HG02885 (cell line): Measurements from ENCODE around the gene GALNT9.
"Not testable (repeated sequence)": the region's sequence is repeated elsewhere in the genome, so short reads cannot be mapped to it uniquely, and the experiment has no call there.

Source experiments
- ATAC-seq: cut with Tn5 transposase; IDR thresholded peaks from one replicate; pipeline ENCODE4 v1.9.1; 2021; ENCODE audit warnings: mild to moderate bottlenecking; ENCODE audit not compliant: unreplicated experiment, poor library complexity

The GALNT9 gene

DNA sequence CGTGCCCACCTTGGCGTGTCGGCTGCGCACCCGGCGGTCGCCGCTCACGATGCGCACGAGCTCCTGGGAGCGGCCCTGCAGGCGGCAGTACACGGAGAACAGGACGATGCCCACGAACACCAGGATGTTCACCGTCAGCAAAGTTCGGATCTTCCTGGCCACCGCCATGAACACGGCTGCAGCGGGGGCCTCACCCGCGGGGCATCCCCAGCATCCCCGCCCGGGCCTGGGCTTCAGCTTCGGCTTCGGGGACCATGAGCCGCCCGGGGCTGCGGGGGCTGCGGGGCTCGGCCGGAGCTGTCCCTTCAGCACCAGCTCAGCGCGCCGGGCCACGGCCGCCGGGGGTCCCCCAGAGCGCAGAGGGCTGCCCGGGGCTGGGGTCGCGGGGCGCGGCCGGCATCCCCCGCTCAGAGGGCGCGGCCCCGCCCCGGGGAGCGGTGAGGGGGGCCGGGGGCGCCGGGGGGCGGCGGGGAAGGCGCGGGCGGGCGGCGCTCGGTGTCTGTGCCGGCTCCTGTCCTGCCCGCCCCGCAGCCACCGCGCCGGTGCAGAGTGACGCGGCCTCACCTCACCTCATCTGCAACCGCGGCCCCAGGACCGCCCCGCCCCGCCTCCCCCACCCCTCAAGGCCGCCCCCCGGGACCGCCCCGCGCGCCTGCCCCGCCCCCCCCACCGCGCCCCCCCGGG lies at the start of gene GALNT9:
GALNT9 (minus strand) TSS at position 554 of the 684 bp plus-strand sequence; CDS start at position 168, 386 bp downstream.
- no peak for ATAC-seq

DNA sequence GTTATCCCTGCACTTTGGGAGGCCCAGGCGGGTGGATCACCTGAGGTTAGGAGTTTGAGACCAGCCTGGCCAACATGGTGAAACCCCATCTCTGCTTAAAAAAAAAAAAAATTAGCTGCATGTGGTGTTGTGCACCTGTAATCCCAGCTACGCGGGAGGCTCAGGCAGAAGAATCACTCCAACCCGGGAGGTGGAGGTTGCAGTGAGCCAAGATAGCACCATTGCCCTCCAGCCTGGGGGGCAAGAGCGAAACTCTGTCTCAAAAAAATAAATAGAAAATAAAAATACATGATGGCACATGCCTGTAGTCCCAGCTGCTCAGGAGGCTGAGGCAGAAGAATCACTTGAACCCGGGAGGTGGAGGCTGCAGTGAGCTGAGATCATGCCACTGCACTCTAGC lies 49.7 kb upstream of the GALNT9 start:
- ATAC-seq: not testable (repeated sequence)

DNA sequence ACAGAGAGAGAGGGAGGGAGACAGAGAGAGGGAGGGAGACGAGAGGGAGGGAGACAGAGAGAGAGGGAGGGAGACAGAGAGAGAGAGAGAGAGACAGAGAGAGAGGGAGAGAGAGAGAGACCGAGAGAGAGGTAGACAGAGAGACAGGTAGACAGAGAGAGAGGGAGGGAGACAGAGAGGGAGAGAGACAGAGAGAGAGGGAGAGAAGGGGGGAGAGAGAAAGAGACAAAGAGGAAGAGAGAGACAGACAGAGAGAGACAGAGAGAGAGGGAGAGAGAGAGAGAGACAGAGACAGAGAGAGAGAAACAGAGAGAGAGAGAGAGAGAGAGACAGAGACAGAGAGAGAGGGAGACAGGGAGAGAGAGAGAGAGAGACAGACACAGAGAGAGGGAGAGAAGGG lies 47.8 kb upstream of the GALNT9 start:
- ATAC-seq: no peak

DNA sequence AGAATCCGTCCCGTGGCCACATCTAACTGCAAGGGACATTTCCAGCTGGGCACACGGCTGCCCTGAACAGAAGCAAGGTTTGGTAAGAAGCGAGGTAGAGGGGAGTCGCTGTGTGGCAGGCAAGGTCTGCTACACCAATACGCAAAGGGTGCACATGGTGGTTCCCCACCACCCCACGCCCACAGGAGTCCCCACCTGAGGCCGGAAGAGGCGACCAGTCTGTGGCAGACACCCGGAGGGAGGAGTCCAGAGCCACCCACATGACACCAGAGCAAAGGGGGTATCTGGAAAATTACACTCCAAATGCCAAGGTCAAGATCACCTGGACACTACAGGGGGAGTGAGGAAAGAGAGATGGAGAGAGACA lies 47.1 kb upstream of the GALNT9 start:
- no peak for ATAC-seq

DNA sequence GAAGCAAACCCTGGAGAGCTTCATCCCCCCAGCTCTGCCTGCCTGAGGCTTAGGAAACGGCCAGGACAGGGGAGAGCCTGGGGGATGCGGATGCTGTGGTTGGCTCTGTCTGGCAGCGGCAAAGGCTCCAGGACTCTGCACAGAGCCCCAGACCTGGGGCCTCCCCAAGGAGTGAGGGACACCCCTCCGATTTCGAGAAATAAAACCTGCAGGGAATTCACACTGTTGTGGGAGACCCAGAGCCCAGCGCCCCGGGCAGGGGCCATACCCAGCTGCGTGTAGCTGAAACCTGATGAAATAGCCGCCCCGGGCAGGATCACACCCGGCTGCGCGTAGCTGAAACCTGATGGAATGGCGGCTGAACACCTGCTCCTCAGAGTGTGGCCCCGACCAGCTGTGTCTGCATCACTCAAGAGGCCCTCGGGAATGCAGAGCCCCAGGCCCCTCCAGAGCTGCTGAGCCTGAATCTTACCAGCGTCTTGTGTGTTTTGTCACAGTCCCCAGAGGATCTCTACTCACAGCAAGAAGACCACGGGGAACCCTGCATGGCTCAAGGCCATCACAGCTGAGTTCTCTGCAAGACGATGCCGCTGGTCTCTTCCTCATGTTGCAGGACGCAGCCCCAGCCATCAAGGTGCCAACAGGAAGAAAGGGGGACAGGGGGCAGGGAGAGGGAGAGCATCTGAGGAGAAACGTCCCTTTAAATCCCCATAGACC lies 46.5 kb upstream of the GALNT9 start:
- ATAC-seq: no peak

DNA sequence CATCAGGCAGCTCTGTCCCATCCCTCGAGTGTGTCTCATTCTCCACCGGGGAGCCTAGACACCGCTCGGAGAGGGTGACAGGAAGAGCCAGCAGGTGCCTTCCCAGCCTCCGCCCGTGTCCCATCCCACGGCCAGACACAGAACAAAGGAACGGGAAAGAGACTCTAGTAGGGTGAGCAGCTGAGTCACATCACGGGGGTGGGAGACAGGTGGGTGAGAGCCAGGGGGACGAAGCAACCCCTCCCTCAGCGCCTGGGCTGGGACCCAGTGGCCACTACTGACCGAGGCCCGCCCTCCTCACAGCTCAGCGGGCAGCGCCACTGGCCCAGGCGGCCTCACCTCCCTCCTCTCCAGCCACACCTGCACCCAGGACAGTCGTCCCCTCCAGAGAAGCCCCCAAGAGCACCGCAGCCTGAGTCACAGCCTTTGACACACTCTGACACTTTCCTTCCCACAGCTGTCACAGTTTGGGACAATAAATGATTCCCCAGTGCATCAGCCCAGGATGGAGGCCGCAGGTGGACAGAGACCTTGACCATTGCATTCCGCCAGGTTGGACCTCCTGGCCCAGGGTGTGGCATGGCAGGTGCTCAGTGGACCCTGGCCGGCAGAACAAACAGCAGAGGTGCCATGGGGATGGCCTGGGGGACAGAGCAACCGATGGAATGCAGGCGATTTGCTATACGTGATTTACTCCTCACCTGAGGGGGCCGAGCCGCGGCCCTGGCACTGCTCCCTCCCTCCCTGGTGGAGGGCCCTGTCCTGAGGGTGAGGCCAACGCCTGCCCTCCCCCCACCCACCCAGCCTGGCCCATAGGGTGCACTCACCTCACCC lies 45.4 kb upstream of the GALNT9 start:
- ATAC-seq: no peak

DNA sequence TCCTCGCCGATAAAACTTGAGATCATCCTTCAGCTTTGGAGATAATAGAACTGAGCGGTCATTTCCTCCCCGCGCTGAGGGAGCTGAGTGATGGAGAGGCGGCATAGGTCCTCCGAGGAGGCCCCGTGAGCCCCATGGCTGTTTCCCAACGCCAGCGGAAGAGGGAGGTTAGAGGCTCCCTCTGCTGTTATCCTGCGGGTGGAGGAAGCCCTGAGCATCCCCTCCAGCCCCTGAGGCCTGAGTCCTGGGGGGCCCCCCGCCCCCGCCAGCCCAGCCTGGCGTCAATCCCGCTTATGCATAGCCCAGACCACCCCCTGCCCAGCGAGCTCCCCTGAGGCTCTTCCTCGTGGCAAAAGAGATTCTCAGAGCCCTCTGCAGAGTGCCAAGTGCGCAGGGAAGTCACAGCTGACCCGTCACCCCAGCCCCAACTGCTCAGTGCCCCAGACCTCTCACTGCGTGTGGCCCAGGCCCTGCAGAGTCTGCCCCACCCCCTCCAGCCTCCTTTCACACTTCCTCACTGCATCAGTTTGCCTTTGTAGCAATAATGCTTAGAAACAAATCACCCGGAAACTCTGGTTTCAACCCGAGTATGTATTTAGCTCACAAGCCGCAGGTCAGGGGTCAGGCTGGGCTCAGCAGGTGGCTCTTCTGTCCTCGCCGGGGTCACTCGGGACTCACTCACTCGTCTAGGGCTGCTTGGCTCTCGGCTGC lies 44.7 kb upstream of the GALNT9 start:
- ATAC-seq: no peak

DNA sequence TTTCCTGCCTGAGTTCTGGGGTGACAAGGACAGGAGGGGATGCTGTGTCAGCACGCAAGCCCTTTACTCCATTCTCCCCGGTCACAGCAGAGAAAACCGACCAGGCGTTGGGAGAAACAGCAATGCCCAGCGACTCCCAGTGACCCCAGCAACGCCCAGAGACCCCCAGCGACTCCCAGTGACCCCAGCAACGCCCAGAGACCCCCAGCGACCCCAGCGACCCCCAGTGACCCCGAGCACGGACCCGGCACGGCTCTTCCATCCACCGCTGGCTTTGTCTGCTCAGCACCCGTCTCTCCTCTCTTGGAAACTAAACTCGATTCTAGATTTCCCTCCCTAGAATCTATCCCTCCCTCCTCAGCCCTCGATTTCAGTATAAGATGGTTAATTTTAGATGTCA lies 38.5 kb upstream of the GALNT9 start:
- ATAC-seq: no peak

DNA sequence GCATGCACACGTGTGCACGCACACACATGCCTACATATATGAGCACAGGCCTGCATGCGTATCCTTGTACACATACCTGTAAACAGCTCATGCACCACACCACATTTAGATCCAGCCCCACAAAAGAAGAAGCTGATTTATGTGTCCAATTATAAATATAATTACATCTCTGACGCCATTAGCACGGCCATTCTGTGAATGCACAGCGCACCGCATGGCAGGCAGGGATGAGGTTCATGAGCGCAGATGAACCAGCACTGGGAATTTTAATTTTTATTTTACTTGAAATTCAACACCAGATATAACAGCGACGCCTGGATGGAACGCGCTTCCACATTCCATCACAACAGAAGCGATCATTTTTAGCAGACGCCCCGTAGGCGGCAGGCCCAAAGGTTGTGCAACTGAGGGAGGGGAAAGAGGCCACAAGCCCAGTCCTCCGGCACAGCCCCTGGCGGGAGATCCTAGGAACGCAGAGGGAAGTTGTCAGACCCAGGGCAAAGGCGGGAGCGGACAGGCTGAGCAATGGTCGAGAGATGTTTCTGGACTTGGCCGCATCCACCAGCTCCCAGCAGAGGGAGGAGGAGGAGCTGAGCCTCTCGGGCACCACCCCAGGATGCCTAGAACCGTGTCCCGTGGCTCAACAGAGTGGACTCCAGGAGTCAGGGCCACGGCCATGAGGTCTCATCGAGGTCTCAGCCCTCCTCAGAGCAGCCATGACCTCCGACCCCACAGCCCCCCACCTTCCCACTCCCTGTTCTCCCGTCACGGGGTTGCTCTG lies 37.9 kb upstream of the GALNT9 start:
- ATAC-seq: no peak

DNA sequence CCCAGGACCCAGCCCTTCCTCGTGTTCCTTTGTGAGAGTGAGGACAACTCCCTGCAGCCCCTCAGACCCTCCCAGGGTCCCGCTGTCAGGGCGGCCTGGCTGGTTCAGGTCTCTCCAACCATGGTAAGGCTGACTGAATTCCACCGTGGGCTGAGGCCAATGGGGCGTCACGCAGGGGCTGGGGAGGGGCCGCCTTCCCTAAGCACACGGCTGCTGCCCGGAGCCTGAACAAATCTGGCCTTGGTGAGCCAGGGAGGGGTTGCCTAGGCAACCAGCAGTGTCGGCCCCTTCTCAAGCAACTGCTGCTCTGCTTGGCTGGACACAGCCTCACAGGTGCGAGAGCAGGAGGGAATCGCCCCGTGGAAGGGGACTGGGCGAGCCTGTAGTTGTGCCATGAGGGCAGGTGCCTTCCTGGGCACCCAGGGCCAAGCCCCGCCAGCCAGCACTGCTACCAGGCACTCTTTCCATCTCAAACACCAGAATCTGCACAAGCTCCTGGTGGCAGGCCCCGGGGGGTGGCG lies 37.0 kb upstream of the GALNT9 start:
- ATAC-seq: no peak

DNA sequence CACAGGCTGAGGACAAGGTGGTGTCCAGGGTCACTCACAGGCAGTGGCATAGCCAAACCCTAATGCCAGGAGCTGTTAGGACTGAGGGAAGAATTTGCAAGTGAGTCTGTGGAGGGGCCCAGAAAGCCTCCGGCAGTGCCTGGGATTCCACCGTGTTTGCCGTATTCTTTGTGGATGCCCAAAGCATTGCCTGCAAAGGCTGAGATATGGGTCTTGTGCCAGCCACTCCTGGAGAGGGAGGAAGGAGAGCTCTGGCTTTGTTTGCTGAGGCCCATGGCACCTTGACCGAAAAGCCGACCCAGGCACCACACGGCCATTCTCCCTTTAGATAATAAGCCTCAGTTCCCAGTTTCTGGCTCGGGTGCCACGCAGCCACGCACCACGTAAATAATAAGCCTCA lies 35.8 kb upstream of the GALNT9 start:
- ATAC-seq: no peak

DNA sequence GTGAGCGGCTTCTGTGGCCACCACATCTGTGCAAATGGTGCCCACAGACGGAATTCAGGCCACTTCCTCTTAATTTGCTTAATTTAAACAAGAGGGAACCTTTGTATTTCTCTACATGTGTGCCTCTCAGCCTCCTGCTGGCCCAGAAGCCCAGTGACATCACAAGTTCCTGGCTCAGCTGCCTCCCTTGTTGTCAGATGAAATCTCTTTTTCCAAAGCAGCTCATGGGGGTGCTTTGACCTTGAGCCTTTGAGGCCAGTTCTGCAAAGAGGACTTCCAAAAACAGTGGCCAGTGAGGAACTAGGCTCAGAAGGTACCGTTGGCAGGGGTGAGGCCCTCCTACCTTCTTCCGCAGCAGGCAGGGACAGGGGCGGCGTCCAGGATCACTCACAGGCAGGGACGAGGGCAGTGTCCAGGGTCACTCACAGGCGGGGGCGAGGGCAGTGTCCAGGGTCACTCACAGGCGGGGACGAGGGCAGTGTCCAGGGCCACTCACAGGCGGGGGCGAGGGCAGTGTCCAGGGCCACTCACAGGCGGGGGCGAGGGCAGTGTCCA lies 35.0 kb upstream of the GALNT9 start:
- no peak for ATAC-seq

DNA sequence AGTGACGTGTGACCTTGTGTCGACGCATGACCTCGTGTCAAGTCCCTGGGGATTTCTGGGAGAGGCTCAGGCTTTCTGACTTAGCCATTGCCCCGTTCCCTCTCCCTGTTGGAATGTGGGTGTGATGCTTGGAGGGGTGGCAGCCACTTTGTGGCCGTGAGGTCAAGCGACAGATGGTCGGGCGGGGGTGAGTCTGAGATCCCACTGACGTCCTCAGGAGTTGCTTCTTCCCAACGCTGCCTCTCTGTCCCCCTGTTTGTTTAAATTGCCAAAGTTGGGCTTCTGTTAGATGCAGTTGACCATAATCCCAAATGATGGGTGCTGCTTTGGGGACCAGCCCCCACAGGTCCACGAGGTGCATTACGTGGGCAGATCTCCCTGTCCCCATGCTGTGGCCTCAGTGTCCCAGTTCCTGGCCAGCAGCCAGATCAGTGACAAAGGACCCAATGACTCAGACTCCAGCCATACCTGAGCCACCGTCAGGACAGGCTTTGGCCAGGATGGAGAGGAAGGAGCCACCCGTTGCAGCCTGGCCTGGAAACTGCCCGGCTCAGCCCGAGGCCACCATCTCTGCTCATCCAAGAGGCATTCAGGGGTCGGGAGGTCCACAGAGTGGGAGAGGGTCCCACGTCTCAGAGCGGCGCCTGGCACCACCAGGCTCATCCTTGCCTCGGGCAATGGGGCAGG lies 34.4 kb upstream of the GALNT9 start:
- ATAC-seq: no peak

DNA sequence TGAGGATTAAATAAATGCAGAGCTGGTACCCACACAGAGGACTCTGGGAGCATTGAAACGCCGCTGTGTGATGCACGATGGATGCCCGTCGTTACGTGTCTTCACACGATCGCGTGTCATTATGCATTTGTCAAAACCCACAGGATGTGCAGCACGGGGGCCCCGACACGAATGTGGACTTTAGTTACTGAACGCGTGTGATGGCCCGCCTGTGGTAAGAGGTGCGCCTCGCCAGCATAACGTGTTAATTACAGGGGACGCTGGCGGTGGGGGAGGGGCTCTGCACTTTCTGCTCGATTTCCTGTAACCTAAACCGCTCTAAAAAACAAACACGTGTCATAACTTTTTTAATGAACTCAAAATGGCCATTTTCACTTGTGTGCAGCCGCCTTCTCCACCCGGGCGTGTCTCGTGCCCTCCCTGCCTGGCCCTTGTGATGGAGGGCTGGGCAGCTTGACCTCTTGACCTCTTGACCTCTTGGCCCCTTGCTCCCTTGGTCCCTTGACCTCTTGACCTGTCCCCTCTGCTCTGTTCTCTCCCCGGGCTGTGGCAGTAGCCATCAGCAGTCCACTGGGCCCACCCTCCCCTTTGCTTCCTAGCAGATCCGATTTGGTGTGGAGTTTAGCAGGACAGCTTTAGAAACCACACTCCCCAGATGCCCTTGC lies 33.7 kb upstream of the GALNT9 start:
- ATAC-seq: no peak

DNA sequence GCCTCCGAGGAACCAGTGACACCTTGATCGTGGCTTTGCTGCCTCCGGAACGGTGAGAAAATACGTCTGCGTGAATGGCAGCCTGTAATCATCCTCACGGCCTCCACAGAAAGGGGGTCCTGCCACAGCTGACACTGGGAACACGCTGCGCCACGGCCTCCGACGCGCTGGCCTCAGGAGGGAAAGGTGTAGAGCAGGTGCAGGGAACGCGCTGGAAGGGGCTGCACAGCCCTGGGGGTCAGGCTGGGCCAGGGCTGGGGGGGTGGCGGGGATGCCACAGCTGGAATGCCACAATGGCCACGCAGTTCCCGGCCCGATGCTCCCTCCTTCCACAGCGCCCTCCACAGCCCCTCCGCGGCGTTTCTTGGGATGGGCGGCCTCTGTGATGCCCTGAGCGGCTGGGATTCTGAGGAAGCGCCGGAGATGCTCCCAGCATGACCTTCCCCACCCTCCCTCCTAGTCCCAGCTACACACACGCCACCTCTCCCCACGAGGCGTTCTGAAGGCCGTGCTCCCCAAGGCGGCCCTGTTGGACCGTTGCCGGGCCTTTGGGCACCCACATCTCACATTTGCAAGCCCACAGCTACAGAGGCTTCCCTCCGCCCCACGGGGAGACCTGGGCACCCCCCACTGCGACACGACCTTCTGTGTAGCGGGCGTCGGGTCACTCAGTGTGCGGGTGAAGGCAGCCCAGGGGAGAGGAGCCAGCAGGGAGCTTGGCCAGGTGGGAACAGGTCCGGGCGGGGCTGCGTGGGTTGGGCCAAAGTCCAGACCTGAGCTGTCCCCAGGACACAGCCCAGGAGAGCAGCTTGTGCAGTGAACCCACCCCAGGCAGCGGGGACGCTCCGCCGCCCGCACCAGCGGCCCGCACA lies 31.8 kb upstream of the GALNT9 start:
- ATAC-seq: no peak

DNA sequence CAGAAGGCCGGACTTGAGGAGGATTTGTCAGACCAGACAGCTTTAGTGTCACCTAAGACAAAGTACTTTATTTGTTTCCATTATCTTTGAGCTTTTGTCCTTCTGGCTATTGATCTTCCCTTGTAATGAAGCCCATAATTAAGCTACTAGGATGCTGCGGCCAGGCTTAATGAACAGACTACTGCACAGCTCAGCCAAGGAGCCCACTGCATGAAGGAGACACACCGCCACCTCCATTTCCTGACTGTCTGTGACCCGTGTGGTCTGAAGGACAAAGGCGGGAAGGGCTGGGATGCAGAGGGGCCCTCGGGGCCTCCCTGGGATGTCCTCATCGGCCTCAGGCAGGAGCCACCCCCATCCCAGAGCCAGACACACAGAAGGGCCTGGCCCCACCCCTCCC lies 31.0 kb upstream of the GALNT9 start:
- ATAC-seq: no peak

DNA sequence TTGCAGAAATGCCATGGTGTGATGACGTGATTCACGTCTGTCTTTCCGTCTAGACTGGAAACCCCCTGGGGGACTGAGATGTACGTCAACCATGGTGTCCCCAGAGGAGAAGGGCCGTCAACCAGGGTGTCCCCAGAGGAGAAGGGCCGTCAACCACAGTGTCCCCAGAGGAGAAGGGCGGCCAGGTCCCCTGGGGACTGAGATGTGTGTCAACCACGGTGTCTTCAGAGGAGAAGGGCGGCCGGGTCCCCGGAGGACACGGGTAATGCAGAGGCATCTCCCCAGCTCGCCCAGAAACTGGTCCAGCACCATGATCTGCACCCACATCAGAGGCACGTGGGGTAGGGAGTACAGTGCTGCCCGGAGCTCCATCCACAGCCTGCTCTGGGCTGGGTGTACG lies 30.6 kb upstream of the GALNT9 start:
- ATAC-seq: no peak
